Hepatocyte (in vitro differentiated cells): ENCODE measurements around the gene SLC4A5. TPM values are rescaled to one million over a fixed set of nuclear protein-coding genes. Genes with fewer than 3 reads are reported as not detected.

Experiments
- DNase-seq: peaks from one replicate; pipeline ENCODE4 v3.0.0-alpha.2; 2016; ENCODE audit warnings: low spot score
- H2AFZ ChIP-seq: fragments of 200-600 bp; sonication (generic); 2 replicates; pipeline ENCODE4 v1.6.0; 2016; ENCODE audit warnings: antibody characterized with exemption, mild to moderate bottlenecking
- H3K27ac ChIP-seq: fragments of 200-600 bp; sonication (generic); 2 replicates; pipeline ENCODE4 v1.5.1; 2016; ENCODE audit warnings: mild to moderate bottlenecking
- H3K27me3 ChIP-seq: fragments of 200-600 bp; sonication (generic); 2 replicates; pipeline ENCODE4 v1.6.1; 2016
- H3K36me3 ChIP-seq: fragments of 200-600 bp; sonication (generic); replicated peaks from 2 replicates; pipeline ENCODE4 v1.5.1; 2016; ENCODE audit warnings: low read depth; ENCODE audit not compliant: insufficient read depth
- H3K4me1 ChIP-seq: fragments of 200-600 bp; sonication (generic); 2 replicates; pipeline ENCODE4 v1.5.1; 2016; ENCODE audit warnings: mild to moderate bottlenecking, moderate library complexity; ENCODE audit not compliant: insufficient read depth
- H3K4me2 ChIP-seq: fragments of 200-600 bp; sonication (generic); 2 replicates; pipeline ENCODE4 v1.6.0; 2016
- H3K4me3 ChIP-seq: fragments of 200-600 bp; sonication (generic); 2 replicates; pipeline ENCODE4 v1.5.1; 2016; ENCODE audit warnings: mild to moderate bottlenecking
- H3K79me2 ChIP-seq: fragments of 200-600 bp; sonication (generic); 2 replicates; pipeline ENCODE4 v1.6.0; 2017; ENCODE audit warnings: mild to moderate bottlenecking
- H3K9me2 ChIP-seq: fragments of 200-600 bp; sonication (generic); replicated peaks from 2 replicates; pipeline ENCODE4 v1.6.0; 2017; ENCODE audit warnings: mild to moderate bottlenecking; ENCODE audit not compliant: insufficient read depth
- H3K9me3 ChIP-seq: fragments of 200-600 bp; sonication (generic); 2 replicates; pipeline ENCODE4 v1.5.1; 2016; ENCODE audit warnings: low read depth, mild to moderate bottlenecking
- H4K20me1 ChIP-seq: fragments of 200-600 bp; sonication (generic); 2 replicates; pipeline ENCODE4 v1.6.0; 2016; ENCODE audit warnings: mild to moderate bottlenecking; ENCODE audit not compliant: insufficient read depth, poor library complexity, severe bottlenecking
- EZH2 ChIP-seq: fragments of 200-600 bp; sonication (generic); IDR thresholded peaks from 2 replicates; pipeline ENCODE4 v1.6.1; 2016; ENCODE audit warnings: antibody characterized with exemption, mild to moderate bottlenecking, borderline replicate concordance
- EZH2phosphoT487 ChIP-seq: fragments of 200-600 bp; sonication (generic); IDR thresholded peaks from one replicate; pipeline ENCODE4 v1.6.1; 2018; ENCODE audit warnings: antibody characterized with exemption, mild to moderate bottlenecking, low read depth, moderate library complexity; ENCODE audit not compliant: unreplicated experiment, severe bottlenecking
- WGBS: methylation state at CpG from one replicate; pipeline ENCODE4 v1.1.6; 2016; ENCODE audit warnings: low lambda C conversion rate; ENCODE audit errors: missing lambda C conversion rate; 5-methylcytosine and 5-hydroxymethylcytosine counted together
- polyA plus RNA-seq: library from polyadenylated mRNA; unstranded; fragments of >200 nt; fragmentation: Nextera tagmentation; extraction: Ambion mirVana; gene quantifications from 2 replicates; pipeline ENCODE4 v1.2.1, GENCODE V29; 2016
- total RNA-seq: library from RNA; depleted of rRNA; stranded (reverse); fragments of >200 nt; gene quantifications from 2 replicates; pipeline ENCODE4 v1.2.3, GENCODE V29; 2014
- TF ChIP-seq, protein P1 (sequence below): fragments of 200-600 bp; sonication (generic); IDR thresholded peaks from 2 replicates; pipeline ENCODE4 v1.5.1; 2016; ENCODE audit warnings: antibody characterized with exemption, mild to moderate bottlenecking; ENCODE audit not compliant: poor library complexity

SLC4A5 gene, protein sequence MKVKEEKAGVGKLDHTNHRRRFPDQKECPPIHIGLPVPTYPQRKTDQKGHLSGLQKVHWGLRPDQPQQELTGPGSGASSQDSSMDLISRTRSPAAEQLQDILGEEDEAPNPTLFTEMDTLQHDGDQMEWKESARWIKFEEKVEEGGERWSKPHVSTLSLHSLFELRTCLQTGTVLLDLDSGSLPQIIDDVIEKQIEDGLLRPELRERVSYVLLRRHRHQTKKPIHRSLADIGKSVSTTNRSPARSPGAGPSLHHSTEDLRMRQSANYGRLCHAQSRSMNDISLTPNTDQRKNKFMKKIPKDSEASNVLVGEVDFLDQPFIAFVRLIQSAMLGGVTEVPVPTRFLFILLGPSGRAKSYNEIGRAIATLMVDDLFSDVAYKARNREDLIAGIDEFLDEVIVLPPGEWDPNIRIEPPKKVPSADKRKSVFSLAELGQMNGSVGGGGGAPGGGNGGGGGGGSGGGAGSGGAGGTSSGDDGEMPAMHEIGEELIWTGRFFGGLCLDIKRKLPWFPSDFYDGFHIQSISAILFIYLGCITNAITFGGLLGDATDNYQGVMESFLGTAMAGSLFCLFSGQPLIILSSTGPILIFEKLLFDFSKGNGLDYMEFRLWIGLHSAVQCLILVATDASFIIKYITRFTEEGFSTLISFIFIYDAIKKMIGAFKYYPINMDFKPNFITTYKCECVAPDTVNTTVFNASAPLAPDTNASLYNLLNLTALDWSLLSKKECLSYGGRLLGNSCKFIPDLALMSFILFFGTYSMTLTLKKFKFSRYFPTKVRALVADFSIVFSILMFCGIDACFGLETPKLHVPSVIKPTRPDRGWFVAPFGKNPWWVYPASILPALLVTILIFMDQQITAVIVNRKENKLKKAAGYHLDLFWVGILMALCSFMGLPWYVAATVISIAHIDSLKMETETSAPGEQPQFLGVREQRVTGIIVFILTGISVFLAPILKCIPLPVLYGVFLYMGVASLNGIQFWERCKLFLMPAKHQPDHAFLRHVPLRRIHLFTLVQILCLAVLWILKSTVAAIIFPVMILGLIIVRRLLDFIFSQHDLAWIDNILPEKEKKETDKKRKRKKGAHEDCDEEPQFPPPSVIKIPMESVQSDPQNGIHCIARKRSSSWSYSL
- total RNA-seq (0.36 and 1.5 TPM in 2 replicates), polyA plus RNA-seq (0.28 and 1.7 TPM in 2 replicates)

DNA sequence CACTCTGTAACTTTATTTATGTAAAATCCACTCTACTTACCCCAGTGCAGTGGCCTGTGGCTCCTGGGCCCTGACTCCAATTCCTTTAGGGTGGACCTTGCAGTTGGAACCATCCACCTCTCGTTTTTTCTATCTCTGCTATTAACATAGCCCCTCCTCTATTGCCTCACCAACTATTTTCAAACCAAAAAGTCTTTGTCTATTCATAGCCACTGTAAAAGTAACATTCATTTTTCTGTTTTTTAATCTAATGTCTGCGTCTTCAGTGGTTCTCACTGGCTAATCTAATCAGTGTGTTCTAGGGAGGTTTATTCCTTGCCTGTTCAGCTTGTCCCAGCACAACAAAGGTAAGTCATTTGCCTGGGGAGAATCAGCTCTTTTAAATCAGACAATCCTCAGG is at the start of gene SLC4A5:
Gene SLC4A5 (minus strand): TSS at position 101 of the 400 bp plus-strand sequence. CDS start 28,393 bp downstream, outside the sequence.
- Histone ChIP-seq H4K20me1 (no peaks in the 10 kb centered on the region), H3K27ac (no peak within 1 kb of the TSS), H3K9me3 (no peaks in the 10 kb centered on the region)

DNA sequence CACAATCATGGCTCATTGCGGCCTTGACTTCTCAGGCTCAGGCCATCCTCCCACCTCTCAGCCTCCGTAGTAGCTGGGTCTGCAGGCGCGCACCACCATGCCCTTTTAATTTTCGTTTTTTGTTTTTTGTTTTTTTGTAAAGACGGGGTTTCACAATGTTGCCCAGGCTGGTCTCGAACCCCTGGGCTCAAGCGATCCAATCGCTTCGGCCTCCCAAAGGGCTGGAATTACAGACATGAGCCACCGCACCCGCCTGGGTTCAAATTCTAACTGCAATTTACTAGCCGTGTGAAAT is 49.2 kb upstream of the SLC4A5 start:
- Histone ChIP-seq H4K20me1 (peaks cover 18% of the 10 kb centered on the region), H3K4me2 (peak overlapping the region; percentile 79), H3K79me2 (peaks cover 43% of the 10 kb centered on the region), H3K4me1 (peaks cover 14% of the 10 kb centered on the region), H3K9me3 (no peaks in the 10 kb centered on the region), H3K27me3 (no peaks in the 10 kb centered on the region), H3K27ac (no peak overlapping the region), H3K36me3 (no peaks in the 10 kb centered on the region), H2AFZ (peak overlapping the region; percentile 89), H3K4me3 (no peak overlapping the region), H3K9me2 (no peaks in the 10 kb centered on the region)
- TF ChIP-seq, protein P1, sequence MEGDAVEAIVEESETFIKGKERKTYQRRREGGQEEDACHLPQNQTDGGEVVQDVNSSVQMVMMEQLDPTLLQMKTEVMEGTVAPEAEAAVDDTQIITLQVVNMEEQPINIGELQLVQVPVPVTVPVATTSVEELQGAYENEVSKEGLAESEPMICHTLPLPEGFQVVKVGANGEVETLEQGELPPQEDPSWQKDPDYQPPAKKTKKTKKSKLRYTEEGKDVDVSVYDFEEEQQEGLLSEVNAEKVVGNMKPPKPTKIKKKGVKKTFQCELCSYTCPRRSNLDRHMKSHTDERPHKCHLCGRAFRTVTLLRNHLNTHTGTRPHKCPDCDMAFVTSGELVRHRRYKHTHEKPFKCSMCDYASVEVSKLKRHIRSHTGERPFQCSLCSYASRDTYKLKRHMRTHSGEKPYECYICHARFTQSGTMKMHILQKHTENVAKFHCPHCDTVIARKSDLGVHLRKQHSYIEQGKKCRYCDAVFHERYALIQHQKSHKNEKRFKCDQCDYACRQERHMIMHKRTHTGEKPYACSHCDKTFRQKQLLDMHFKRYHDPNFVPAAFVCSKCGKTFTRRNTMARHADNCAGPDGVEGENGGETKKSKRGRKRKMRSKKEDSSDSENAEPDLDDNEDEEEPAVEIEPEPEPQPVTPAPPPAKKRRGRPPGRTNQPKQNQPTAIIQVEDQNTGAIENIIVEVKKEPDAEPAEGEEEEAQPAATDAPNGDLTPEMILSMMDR = no peak
- TF ChIP-seq EZH2 (no peak), EZH2phosphoT487 (no peak)
- 71% methylated on average over 13 of the region's 13 CpGs for WGBS
- no peak for DNase-seq

More for the DNA sequence above, at the start of gene SLC4A5:
- Histone ChIP-seq H3K4me3 (no peak within 1 kb of the TSS), H3K9me2 (no peaks in the 10 kb centered on the region), H2AFZ (no peak within 1 kb of the TSS), H3K36me3 (no peaks in the 10 kb centered on the region), H3K27me3 (no peaks in the 10 kb centered on the region), H3K4me2 (no peak within 1 kb of the TSS), H3K79me2 (no peaks in the 10 kb centered on the region), H3K4me1 (no peaks in the 10 kb centered on the region)
- no peak for TF ChIP-seq EZH2
- no peak for TF ChIP-seq EZH2phosphoT487
- TF ChIP-seq, protein P1 = no peak
- no peak for DNase-seq
- 81% methylated on average over 2 of the region's 2 CpGs for WGBS

DNA sequence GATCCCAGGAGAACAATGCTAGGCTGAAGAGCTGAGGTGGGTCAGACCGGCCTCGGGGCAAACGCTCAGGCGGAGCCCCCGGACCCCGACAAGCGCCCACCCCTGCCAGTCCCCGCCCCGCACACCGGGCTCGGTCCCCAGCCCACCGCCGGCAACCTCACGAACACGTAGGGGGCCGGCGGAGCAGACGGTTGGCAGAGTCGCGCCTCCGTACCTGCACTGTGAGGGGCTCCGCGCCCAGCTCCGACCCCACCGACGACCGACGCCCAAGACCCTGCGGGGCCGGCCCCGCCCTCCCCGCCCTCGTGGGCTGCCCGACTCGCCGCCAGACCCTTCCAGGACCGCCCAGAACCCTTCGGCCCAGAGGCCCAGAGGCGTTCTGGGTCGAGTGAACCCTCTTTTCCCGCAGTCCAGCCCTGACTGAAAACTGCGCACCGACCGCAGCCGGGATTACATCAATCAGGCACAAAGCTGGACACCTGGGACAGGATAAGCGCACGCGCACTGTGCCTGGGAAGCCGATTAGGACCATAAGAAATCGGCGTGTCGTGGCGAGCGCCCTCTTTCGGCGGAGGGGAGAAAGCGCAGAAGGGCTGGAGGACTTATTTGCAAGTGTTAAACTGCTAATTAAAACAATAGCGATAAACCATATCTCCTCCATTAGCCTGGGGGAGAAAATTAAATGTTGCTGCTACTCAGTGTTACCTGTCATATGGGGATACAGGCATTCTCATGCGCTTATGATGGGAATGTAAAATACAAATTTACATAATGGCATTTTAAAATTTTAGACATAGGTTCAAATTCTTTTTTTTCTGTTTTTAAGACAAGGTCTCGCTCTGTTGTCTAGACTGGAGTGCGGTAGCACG is 48.6 kb upstream of the SLC4A5 start:
- Histone ChIP-seq H3K4me3 (peak overlapping the region; percentile 62), H3K4me2 (peak overlapping the region; percentile 79), H3K27me3 (no peaks in the 10 kb centered on the region), H3K27ac (peak overlapping the region; percentile 97), H3K4me1 (peaks cover 14% of the 10 kb centered on the region), H3K36me3 (no peaks in the 10 kb centered on the region), H3K9me2 (no peaks in the 10 kb centered on the region), H2AFZ (peak overlapping the region; percentile 89), H3K79me2 (peaks cover 48% of the 10 kb centered on the region), H3K9me3 (no peaks in the 10 kb centered on the region), H4K20me1 (peaks cover 22% of the 10 kb centered on the region)
- DNase-seq = peak; percentile 96
- WGBS = 3% methylated on average over 53 of the region's 62 CpGs
- TF ChIP-seq EZH2phosphoT487 = no peak
- no peak for TF ChIP-seq EZH2
- TF ChIP-seq, protein P1 = peak; percentile 99
